Measurements from ENCODE around the gene CCM2L. TPM values are rescaled to one million over a fixed set of nuclear protein-coding genes. Genes with fewer than 3 reads are reported as not detected.

Gene CCM2L
- polyA plus RNA-seq, 1 donor (not counting 4 experiments of a cell fraction or from before 2014, with no cell fraction given): not detected

DNA sequence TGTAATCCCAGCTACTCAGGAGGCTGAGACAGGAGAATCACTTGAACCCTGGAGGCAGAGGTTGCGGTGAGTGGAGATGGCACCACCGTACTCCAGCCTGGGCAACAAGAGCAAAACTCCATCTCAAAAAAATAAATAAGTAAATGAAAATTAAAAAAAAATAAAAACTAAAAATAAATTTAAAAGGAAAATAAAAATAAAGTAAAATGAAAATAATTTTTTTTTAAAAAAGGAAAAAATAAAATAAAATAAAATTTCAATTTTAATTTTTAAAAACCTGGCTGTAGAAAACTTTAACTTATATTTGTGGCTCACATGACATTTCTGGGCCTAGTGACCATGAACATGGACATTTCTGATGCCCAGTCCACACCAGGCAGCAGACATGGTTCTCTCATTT, 57.9 kb downstream of the CCM2L start:
- Histone ChIP-seq H3K4me1 (ENCODE audit: control insufficient read depth, extremely low read depth, insufficient read depth, low read length) (no peaks in the 10 kb centered on the region), H3K9ac (ENCODE audit: control insufficient read depth, extremely low read depth, insufficient read depth, low read length) (no peak overlapping the region), H3K9me3 (ENCODE audit: control insufficient read depth, low read depth, low read length) (no peaks in the 10 kb centered on the region), H3K4me2 (ENCODE audit: control insufficient read depth, extremely low read depth, insufficient read depth, low read depth, low read length) (no peak overlapping the region), H2AFZ (ENCODE audit: control insufficient read depth, low read length) (no peak overlapping the region), H3K27me3 (ENCODE audit: control insufficient read depth, extremely low read depth, insufficient read depth, low read length) (peaks cover 4% of the 10 kb centered on the region), H3K27ac (ENCODE audit: control insufficient read depth, insufficient read depth, low read length) (no peak overlapping the region), H4K20me1 (ENCODE audit: control insufficient read depth, extremely low read depth, insufficient read depth, low read length) (no peaks in the 10 kb centered on the region), H3K36me3 (ENCODE audit: control insufficient read depth in 2 of 2, extremely low read depth in 1 of 2, insufficient read depth in 2 of 2, low read length in 2 of 2) (no peaks in the 10 kb centered on the region), H3K4me3 (ENCODE audit: control insufficient read depth in 2 of 3, extremely low read depth in 1 of 3, insufficient read depth in 2 of 3, low read depth in 1 of 3, low read length in 3 of 3) (no peak overlapping the region), H3K79me2 (ENCODE audit: control insufficient read depth, insufficient read depth, low read length) (no peaks in the 10 kb centered on the region), H3K9me1 (ENCODE audit: control insufficient read depth, extremely low read depth, insufficient read depth, low read length) (no peaks in the 10 kb centered on the region)
- dilution Hi-C loops (cut with MboI; ENCODE audit: extremely low pct_ligation_motif_present, low sequenced_read_pairs): no loop called here
- FAIRE-seq (no peak), DNase-seq (ENCODE audit: low read depth, low spot score) (no peak)
- TF ChIP-seq EZH2 (IDR thresholded peaks at IDR 0.05; ENCODE audit: low read length) (no peak), CTCF (optimal IDR thresholded peaks at IDR 0.05 in 1 of 3, IDR thresholded peaks at IDR 0.05 in 1 of 3, conservative IDR thresholded peaks at IDR 0.05 in 1 of 3; ENCODE audit: extremely low read depth in 1 of 3, insufficient read depth in 2 of 3, low read length in 3 of 3) (no peak)

- Histone ChIP-seq H3K27me3 (ENCODE audit: control insufficient read depth, extremely low read depth, insufficient read depth, low read length) (peaks cover 8% of the 10 kb centered on the region), H3K4me2 (ENCODE audit: control insufficient read depth, extremely low read depth, insufficient read depth, low read depth, low read length) (no peak overlapping the region), H3K79me2 (ENCODE audit: control insufficient read depth, insufficient read depth, low read length) (no peaks in the 10 kb centered on the region), H3K27ac (ENCODE audit: control insufficient read depth, insufficient read depth, low read length) (no peak overlapping the region), H3K9me3 (ENCODE audit: control insufficient read depth, low read depth, low read length) (no peaks in the 10 kb centered on the region), H3K4me1 (ENCODE audit: control insufficient read depth, extremely low read depth, insufficient read depth, low read length) (no peaks in the 10 kb centered on the region), H4K20me1 (ENCODE audit: control insufficient read depth, extremely low read depth, insufficient read depth, low read length) (no peaks in the 10 kb centered on the region), H3K9ac (ENCODE audit: control insufficient read depth, extremely low read depth, insufficient read depth, low read length) (no peak overlapping the region), H2AFZ (ENCODE audit: control insufficient read depth, low read length) (no peak overlapping the region), H3K9me1 (ENCODE audit: control insufficient read depth, extremely low read depth, insufficient read depth, low read length) (no peaks in the 10 kb centered on the region), H3K36me3 (ENCODE audit: control insufficient read depth in 2 of 2, extremely low read depth in 1 of 2, insufficient read depth in 2 of 2, low read length in 2 of 2) (no peaks in the 10 kb centered on the region), H3K4me3 (ENCODE audit: control insufficient read depth in 2 of 3, extremely low read depth in 1 of 3, insufficient read depth in 2 of 3, low read depth in 1 of 3, low read length in 3 of 3) (no peak overlapping the region)
- no peak for FAIRE-seq
- dilution Hi-C loops (cut with MboI; ENCODE audit: extremely low pct_ligation_motif_present, low sequenced_read_pairs): no loop called here
- DNase-seq (ENCODE audit: low read depth, low spot score): no peak
- TF ChIP-seq EZH2 (IDR thresholded peaks at IDR 0.05; ENCODE audit: low read length) (no peak), CTCF (optimal IDR thresholded peaks at IDR 0.05 in 1 of 3, IDR thresholded peaks at IDR 0.05 in 1 of 3, conservative IDR thresholded peaks at IDR 0.05 in 1 of 3; ENCODE audit: extremely low read depth in 1 of 3, insufficient read depth in 2 of 3, low read length in 3 of 3) (no peak)
Observed at GRCh38 chr20:32069711-32070110, 59.5 kb downstream of the CCM2L start.
